GM21390 (cell line): Measurements from ENCODE around the gene ART5.

Experiments used
- ATAC-seq: cut with Tn5 transposase; IDR thresholded peaks from one replicate; pipeline ENCODE4 v1.9.1; 2021; ENCODE audit not compliant: unreplicated experiment

Gene ART5

DNA sequence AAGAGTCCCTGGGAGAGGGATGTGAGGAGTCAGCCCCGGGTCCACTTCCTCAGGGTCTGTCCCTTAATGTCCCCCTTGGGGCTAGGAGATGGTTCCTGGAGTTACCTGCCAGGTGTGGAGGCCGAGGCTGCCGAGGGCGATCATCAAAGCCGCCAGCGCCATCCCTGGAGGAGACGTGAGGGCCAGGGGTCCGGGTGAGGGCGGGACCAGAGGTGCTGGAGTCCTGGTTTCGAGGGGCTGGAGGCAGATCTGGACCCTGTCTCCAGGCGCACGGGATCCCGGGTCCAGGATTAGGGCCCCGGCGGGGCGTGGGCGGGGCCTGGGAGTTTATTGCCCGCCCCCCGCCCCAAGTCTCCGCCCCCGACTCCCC is at the start of gene ART5:
Gene ART5, minus strand, starts transcription at position 292 of the 370 bp plus-strand sequence. Its CDS starts 130 bp downstream, at position 162.
- ATAC-seq = no peak

GRCh38 chr11:3686751-3687150 is 45.0 kb upstream of the ART5 start:
- ATAC-seq = no peak

DNA sequence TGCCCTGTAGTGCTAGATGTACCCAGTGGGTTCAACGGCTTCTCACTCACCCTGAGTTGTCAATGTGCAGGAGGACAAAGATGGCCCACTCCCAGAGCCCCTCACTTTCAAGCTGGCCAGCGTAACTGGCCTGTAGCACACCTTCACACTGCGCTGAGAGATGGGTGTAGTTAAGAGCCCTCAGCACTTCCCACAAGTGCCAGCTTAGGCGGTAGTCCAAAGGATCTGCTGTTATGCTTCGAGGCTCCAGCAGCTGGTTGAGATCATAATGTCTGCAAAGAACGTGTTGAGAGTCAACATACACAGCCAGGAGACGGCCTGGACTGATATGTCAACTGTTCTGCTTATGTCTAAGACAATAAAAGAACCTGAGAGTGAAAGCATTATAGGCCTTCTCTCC is 44.1 kb upstream of the ART5 start:
- ATAC-seq = no peak

DNA sequence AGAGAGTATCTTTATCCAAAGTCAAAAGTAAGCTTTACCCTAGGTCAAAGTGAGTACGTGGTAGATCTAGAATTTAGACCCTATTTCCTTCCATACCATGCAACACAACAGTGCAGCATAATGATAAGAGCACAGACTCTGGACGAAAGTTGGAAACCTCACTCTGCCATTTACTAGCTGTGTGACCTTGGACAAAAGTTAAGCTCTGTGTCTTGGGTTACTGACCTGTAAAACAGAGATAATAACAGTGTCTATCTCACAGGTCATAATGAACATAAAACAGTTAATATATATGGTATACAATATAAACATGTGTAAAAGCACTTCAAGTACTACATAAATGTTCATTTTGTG is 43.0 kb upstream of the ART5 start:
- ATAC-seq = no peak

DNA sequence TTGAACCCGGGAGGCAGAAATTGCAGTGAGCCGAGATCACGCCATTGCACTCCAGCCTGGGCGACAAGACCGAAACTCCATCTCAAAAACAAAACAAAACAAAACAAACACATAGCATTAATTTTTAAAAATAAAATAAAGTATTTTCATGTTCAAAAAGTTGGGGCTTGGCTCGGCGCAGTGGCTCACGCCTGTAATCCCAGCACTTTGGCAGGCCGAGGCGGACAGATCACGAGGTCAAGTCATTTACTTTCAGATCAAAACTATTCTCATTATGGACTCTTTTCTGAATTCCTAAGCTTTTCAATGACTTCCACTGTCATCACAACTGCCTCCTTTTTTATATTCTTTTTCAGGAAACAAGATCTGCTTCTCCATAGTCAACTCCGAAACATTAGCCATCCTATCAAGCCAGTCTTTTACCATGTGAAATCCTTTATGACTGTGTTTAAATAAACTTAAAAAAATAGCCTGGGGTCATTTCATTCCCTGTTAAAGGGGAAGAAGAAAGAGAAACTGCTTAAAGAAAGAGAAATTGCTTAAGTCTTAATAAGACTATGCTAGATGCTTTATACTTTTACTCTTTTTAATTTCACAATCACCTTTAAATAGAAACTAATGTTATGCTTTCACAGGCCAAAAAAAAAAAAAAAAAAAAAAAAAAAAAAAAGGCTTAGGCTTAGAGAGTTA is 42.5 kb upstream of the ART5 start:
- ATAC-seq = no peak

DNA sequence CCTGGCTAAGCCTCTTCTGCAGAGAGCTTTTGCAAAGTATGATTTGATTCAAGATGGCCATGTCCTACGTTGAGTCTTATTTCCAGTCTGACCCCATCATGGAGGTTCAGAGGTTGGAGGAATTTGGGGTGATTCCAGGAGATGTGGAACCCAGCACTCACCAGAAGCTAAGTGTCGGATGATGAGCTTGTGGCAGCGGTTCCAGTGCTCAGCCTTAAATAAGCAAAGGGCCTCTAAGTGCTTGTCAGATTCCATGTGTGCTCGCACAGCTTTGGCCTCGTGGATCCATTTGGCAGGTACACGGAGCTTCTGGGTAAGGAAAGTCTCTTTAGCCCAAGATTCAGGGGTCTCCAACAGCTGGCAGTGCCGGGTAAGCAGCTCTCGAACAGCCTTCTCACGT is 41.2 kb upstream of the ART5 start:
- ATAC-seq = no peak

DNA sequence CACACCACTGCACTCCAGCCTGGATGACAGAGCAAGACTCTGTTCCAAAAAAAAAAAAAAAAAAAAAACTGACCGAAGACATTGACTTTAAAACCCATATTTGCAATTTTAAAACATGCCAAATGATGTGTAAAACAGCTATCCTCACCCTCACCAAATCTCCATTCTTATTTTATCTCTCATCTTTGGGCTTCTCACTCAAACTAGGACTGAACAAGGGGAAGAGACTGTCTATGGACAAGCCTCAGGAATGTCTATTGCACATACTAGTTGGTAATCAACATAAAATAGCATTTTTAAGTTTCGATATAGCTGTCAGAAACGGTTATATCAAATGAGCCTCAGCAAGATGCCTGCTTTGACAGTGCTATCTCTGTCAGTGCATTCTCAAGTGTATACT is 37.3 kb upstream of the ART5 start:
- no peak for ATAC-seq

DNA sequence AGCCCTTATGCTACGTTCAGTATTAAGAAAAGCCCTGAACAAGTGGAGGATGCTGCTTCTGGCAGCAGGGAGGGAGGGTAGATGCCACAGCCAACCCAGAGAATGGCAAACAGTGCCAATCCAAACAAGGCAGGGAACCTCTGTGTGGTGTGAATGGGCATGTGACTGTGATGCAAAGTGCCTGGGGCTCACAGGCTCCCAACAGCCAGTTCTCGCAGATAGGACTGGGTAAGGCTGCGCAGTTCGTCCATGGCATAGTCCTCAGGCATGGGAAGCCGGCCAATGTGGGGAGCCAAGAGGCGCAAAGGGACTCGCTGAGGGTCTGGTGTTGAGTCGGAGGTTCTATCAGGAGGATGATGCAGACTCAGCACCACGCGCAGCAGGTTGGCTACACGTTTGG is 34.2 kb upstream of the ART5 start:
- no peak for ATAC-seq

GRCh38 chr11:3674189-3674588 is 32.4 kb upstream of the ART5 start:
- no peak for ATAC-seq

DNA sequence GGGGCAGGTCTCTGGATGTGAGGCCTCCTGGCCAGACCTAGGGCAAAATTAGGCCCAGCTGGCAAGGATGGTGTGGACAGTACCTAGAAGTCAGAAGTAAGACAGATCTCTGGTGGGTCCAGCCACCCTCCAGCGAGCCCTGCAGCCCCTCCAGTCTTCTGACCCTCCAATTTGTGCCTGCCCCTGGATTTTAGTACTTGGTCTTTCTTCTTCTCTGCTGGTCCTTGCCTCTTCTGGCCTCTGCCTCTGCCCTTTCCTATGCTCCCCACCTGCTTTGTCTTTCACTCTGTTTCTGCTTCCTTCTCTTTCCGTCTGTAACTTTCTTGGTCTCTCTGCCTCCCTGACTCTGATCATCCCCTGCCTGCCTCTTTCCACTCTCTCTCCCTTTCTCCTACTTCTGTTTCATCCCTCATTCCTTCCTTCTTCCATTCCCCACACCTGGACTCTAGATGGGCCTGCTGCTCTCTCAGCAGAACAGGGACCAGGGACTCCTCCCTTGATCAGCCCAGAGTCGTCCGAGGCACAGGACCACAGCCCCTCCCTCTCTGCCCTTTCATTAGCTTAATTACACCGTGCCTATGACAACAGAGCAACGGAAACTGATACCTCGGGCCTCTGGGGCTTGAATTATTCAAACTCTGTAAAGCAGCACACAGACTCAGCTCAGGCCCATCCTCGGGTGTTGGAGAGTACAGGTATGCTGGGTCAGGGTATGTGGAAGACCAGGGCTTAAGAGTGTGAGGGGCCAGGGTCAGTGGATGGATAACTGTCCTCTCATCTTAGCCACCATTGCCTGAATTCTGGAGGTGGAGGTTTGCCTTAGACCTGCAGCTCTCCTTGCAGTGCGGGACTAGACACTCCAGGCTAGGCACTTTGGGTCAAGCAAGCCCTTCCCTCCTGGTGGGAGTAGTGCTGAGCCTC is 29.8 kb upstream of the ART5 start, which contains the start of gene CHRNA10:
Gene CHRNA10, minus strand, starts transcription at position 51 of the 921 bp plus-strand sequence. CDS start 72 bp downstream, outside the sequence.
- ATAC-seq = no peak

GRCh38 chr11:3669742-3670183 is 28.0 kb upstream of the ART5 start:
- no peak for ATAC-seq

GRCh38 chr11:3669128-3669527 is 27.3 kb upstream of the ART5 start:
- ATAC-seq = no peak

GRCh38 chr11:3667149-3668035 is 25.6 kb upstream of the ART5 start:
- ATAC-seq = no peak

GRCh38 chr11:3666023-3666530 is 24.3 kb upstream of the ART5 start:
- ATAC-seq = no peak

DNA sequence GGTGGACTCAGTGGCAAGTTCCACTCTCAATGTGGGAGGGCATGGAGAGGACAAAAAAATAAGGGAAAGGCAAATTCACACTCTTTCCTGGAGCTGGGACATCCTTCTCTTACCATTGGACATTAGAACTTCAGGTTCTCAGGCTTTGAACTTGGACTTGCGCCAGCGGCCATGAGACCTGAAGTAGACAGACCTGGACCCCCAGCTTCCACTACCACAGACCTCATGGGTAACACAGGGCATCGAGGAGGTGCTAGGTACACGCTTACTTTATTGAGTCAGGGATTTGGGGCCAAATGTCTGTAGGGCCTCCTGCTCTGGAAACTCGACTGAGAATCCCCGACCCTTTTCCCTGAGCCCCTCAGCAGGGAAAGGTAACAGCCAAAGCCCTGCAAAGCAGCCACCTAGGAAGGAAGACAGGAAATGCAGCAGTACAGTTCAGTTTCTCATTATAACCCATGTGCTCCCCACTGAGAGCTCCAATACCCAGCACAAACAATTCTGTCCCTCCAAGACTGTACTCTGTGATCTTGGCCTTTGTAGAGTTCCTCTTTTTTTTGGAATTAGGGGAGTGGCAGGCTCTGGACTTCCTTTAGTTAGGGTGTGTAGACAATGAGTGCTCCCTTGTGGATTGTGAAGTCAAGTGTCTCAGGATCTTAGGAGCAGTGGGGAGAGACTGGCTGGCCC is 23.7 kb upstream of the ART5 start:
- no peak for ATAC-seq

- ATAC-seq = no peak
These were observed 22.3 kb upstream of the ART5 start for GRCh38 chr11:3664032-3664630.

DNA sequence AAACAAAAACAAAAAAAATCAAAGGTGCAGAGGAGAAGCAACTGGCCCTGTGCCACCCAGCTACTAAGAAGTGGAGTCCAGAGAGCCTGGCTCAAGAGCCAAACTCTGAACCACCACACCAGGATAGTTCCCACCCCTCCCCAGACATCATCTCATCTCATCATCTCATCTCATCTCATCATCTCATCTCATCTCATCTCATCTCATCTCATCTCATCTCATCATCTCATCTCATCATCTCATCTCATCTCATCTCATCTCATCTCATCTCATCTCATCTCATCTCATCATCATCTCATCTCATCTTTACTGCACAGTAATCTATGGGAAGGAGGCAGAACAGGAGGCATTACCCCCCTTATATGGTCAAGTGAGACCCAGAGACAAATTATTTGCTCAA is 21.1 kb upstream of the ART5 start:
- no peak for ATAC-seq

DNA sequence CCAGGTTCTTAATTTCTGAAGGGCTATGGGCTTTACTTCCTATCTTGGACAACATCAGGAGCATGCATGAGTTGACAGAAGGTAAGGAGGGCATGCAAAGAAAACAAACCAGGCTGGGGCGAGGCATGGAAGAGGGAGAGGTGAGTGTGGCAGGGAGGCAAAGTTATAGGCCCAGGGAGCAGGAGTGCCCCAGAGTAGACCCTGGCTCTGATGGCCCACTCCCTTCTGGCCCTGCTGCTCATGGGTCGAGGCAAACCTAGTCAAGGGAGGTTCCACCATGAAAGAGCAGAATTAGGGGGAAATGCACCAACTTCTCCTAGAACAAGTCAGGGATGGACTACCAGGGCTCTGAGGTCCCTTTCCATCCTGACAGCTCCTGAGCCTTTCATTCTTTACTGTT is 19.2 kb upstream of the ART5 start:
- no peak for ATAC-seq

DNA sequence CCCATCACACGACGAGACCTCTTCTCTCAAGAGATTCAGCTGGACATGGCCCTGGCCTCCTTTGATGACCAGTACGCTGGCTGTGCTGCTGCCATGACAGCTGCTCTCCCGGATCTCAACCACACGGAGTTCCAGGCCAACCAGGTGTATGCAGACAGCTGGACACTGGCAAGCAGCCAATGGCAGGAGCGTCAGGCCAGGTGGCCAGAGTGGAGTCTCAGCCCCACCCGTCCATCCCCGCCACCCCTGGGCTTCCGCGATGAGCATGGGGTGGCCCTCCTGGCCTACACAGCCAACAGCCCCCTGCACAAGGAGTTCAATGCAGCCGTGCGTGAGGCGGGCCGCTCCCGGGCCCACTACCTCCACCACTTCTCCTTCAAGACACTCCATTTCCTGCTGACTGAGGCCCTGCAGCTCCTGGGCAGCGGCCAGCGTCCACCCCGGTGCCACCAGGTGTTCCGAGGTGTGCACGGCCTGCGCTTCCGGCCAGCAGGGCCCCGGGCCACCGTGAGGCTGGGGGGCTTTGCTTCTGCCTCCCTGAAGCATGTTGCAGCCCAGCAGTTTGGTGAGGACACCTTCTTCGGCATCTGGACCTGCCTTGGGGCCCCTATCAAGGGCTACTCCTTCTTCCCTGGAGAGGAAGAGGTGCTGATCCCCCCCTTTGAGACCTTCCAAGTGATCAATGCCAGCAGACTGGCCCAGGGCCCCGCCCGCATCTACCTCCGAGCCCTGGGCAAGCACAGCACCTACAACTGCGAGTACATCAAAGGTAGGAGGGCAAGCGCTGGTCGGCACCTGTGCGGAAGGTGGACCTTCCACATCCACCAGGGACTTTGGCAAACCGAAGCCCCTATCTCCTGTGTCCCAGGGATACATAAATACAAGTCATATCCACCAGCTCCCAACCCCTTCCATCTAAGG is 18.1 kb upstream of the ART5 start:
- no peak for ATAC-seq
